NCI-H510A (cell line): ENCODE data around the gene ST3GAL2.
"Not testable (repeated sequence)": the region's sequence is repeated elsewhere in the genome, so short reads cannot be mapped to it uniquely, and the experiment has no call there.

Experiments
- DNase-seq: peaks from one replicate; lab custom pipeline; 2025; lab: John Stamatoyannopoulos, UW

Gene ST3GAL2

DNA sequence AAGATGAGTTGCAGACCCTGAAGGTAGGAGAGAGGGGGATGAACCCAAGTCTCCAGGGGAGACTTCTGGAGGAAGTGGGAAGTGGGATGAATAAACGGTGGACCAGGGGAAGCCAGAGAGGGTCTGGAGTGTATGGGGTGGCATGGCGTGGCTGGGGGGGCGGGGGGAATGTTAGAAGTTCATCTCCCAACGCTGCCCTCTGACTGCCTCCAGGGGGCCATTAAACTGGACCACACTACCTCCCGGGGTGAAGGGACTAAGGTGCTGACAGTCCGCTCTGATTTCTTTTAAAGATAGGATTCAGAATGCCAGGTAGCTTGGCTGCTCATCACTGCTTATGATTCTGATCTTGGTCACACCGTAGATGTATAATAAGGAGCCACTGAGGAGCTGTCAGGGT, 21.2 kb downstream of the ST3GAL2 start:
- DNase-seq = no peak

DNA sequence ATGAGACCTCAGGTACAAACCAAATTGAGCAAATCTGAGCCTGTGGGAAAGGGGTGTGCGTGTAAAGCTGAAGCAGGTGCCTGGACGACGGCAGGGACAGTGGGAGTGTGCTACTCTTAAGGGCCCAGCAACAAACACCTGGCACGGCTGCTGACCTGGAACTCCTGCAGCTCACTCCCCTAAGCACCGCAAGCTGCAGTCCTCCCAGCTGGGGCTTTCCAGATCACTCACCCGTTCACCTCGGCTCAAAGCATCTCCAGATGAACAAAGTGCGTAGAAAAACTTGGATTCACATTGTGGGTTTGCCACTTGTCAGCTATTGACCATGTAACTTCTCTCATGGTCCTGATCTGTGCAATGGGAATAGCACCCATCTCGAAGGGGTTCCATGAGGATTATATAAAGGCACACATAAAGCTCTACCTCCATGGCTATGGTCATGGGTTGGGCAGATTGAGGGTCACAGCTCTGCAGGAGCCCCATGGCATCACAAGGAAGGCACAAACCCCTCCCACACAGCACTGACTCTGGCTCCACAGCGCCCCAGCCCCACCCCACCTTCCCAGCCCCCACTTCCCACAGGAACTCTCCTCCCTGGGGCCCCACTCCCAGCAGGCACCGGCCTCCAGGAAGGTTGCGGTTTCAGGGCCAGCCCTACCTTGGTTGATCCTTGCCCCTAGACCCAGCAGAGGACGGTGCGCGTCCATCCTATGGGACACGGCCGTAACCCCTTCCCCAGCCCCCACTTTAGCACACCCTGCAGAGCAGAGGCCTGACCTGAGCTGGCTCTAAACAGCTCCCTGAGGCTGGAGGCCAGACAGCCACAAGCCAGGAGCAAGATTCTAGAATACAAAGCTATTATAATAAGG, 21.9 kb downstream of the ST3GAL2 start:
- no peak for DNase-seq

DNA sequence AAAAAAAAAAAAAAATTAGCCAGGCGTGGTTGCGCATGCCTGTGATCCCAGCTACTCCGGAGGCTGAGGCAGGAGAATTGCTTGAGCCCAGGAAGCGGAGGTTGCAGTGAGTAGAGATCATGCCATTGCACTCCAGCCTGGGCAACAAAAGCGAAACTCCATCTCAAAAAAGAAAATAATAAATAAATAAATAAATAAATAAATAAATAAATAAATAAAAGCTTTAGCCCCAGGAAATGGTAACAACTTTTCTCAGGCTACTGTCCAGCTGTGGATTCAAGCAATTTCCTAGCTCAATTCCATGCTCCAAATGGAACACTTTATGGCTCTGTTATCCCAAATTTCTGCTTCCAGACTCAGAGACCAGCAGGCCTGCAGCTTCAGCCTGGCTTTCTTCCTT, 25.3 kb downstream of the ST3GAL2 start:
- DNase-seq = not testable (repeated sequence)

DNA sequence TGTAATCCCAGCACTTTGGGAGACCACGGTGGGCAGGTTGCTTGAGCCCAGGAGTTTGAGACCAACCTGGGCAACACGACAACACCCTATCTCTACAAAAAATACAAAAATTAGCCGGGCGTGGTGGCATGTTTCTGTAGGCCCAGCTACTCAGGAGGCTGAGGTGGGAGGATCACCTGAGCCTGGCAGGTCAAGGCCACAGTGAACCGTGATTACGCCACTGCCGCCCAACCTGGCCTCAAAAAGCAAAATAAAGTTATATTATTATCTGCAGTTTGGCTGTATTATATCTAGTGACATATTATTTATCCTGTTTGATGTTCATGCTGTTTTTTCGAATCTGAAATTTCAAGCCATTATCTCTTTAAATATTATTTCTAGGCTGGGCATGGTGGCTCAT, 26.5 kb downstream of the ST3GAL2 start:
- DNase-seq = no peak

DNA sequence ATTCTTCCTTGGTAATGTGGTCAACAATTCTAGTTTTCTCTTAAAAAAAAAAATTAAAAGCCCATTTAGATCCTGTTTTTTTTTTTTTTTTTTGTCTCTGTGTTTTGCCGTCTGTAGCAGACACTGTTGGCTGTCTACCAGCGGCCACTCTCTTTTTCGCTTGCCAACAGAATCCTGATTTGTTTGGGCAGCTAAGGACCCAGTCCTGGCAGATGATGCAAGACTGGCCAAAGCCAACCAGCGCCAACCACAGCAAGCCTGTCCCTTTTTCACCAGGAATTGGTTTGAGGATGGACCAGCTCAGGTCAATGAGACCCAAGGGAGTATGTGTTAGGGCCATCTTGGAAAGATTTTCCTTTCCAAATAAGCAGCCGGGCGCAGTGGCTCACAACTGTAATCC, 28.2 kb downstream of the ST3GAL2 start:
- no peak for DNase-seq

DNA sequence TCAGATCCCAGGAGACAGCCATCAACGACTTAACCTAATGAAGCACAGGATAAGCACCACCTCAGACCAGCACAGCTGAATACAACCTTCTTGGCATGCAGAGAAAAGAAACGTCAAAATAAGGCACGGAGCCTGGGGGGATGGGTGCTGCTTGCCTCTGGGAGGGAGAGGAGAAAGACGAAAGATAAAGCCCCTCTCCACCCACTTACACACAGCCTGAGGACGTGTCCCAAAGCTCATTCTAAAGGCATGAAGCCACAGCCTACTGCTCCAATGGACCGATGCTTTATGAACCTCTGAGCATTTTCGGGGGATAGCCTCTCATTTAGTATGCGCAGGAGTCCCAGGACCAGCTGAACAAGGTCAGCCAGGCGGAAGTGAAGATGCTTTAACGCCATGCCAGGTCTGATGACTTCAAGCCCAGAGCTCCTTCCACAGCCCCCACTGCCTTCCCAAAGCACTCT, 31.1 kb downstream of the ST3GAL2 start:
- no peak for DNase-seq

DNA sequence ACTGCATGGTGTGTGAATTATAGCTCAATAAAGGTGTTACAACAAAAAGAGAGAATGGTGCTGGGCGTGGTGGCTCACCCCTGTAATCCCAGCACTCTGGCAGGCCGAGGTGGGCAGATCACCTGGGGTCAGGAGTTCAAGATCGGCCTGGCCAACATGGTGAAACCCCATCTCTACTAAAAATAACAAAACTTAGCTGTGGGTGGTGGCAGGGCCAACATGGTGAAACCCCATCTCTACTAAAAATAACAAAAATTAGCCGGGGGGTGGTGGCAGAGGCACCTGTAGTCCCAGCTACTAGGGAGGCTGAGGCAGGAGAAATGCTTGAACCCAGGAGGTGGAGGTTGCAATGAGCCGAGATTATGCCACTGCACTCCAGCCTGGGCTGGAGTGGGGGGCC, 32.8 kb downstream of the ST3GAL2 start:
- DNase-seq = not testable (repeated sequence)

DNA sequence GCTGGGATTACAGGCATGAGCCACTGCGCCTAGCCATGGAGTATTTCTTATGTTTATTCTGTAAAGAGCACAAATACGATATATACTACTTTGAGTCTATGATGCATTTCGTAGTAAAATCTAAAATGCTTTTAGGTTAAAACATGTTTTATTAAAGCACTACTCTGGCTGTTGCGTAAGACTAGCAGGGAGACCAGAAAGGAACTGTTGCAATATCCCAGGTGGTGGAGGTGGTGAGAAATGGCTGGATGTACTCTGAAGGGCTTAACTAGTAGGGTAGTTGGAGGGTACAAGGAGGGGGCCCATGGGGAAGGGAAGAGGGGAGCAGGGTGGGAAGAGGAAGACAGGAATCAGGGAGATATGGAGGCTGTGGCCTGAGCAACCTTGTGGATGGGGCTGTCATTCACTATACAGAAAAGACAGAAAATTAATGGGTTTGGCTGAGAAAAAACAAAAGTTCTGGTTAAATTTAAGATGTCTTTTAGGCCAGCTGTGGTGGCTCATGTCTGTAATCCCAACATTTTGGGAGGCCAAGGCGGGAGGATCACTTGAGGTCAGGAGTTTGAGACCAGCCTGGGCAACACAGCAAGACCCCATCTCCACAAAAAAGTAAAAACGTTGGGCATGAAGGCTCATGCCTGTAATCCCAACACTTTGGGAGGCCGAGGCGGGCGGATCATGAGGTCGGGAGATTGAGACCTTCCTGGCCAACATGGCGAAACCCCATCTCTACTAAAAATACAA, 35.8 kb downstream of the ST3GAL2 start:
- DNase-seq = no peak

DNA sequence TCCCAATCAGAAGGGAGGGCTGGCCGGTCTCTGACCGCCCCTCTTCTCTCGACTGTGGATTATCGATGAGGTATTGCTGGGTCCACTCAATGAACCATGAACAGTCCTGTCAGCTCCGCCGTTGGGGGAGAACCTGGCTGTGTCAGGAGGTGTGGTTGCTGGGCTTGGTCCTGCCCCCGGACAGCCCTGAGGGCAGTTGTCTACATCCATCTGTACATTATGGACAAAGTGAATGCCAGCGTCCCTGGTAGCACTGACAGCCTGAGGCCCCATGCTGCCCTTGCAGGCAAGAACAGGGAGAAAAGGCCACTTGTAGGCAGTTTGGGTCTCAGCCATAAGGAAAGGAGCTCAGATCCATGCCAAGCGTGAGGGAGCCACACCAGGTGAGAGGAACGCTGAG, 38.9 kb downstream of the ST3GAL2 start:
- no peak for DNase-seq

DNA sequence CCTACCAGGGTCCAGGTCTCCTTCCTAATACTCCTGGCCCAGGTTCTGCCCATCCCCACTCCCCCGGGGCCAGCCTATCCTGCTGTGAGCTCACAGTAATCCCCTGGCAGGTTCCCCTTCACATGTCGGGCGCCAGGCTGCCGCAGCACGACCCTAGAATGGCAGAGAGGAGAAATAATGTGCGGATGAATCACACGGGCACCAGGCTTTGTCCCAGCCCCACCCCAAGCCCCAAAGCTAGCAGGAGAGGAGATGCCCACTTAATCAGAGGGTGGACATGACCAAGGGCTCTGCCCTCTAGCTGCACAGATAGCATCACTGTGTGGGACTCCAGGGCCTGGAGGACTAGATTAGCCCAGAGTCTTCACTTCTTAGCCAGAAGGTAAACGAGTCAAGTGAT, 39.5 kb downstream of the ST3GAL2 start:
- no peak for DNase-seq

DNA sequence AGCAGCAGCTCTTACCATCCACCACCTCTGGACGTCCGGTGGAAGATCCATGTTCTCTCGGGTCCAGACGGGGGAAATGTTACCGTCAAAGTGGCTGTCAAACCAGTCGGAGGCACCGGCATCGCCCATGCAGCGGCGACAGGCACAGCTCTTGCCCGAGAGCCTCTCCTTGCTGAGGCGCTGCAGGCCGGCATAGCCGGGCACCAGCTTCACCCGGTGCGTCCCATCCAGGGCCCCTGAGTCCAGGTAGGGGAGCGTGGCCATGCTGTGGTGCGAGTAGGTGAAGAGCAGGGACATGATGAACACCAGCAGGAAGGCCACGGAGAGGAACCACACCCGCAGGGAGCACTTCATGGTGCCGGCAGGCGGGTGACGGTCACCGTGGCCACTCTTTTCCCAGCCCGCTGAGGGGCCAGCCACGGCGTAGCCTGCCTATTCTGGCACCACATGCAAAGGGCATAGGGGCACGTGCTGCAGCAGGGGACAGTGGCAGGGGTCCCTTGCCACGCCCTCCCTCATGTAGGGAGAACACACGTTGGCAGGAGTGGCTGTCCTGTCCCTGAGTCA, 40.6 kb downstream of the ST3GAL2 start:
- no peak for DNase-seq

DNA sequence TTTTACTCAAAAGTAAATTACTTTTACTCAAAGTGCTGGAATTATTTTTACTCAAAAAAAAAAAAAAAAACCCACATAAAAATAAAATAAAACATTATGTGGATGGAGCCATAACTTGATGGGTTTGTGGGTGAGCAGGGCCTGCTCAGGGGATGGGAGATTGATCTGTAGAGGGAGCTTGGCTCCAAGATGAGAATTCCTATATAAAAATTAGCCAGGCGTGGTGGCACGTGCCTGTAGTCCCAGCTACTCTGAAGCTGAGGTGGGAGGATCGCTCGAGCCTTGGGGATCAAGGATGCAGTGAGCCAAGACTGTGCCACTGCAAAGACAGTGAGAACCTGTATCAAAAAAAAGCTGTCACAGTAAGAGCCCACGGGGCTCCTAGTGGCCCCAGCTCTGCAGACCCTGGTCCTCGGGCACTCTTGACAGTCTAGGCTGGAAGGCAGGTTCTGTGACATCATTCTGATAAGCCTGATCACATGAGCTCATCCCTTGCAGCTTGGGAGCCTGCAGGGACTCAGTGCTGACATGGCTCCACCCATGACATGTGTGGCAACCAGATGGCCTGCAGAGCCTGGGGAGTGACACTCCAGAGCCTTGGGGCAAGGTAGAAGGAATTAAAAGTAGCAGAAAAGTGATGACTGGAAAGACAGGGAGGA, 42.5 kb downstream of the ST3GAL2 start:
- DNase-seq = no peak

DNA sequence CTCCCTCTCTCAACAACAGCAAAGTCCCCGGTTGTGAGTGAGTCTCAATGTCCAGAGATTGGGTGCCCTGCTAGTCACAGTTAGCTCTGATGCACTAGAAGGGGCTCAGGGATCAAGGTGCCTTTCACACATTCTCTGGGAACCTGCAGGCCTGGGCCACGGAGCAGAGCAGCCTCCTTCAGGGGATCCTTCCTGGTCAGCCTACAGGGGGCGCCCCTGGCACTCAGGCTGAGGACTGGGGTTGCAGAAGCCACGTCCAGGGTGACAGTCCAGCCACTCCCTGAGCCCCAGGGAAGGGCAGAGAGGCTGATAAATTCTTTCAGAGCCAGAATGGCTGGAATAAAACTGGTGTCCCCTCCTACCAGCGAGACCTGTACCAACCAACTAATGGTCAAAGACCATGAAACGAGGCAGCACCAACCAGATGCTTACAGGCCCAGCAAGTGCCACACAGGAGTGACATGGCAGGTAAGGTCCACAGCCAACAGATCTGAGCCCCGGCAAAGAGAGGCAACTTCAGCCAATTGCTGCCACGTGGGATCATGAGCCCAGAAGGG, 43.5 kb downstream of the ST3GAL2 start:
- DNase-seq = no peak

DNA sequence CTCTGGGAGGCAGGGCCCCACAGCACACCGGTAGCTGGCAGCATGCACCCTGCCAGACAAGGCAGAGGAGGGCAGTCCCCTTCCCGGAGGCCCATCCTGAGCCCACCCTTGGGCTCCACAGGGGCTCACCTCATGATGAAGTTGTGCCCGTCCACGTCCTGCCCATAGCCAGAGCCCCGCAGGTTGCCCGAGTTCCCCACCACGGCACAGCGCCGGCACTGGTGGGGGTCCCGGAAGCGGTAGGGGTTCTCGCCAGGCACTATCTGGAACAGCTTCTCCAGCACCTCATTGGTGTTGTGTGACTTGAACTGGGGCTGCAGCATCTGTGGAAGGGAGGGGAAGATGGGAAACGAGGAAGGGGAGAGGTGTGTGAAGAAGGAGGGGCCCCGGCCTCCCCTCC, 44.0 kb downstream of the ST3GAL2 start:
- no peak for DNase-seq

DNA sequence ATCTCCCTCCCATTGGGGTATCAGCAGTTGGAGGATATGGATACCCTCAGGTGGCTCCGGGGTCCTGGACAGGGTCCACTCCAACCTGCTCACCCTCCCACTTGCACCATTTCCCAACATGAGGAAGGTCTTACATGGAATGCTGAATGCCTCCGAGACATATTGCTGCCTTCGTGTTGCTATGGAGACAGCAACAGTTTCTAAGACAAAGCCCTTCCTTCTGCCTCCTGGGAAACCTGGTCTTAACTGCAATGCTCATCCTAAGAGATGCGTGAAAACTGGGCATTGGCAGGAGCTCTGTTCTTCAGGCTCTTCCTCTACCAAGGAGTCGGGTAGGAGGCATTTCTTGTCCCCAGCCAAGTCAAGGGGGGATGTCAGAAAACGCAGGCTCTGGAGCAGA, 45.2 kb downstream of the ST3GAL2 start:
- DNase-seq = no peak

DNA sequence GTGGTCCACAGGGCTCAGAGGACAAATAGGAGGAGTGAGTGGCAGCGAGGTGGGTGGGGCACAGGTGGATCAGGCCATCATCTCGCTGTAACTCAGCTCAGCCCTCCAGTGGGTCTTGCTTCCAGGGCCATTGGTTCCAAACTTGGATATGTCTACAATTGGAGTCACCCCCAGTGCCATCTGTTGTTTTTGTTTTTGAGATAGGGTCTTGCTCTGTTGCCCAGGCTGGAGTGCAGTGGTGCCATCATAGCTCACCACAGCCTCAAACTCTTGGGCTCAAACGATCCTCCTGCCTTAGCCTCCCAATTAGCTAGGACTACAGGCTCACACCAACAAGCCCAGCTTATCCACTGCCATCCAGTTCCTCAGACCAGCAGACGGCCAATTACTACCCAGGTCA, 46.3 kb downstream of the ST3GAL2 start:
- no peak for DNase-seq

DNA sequence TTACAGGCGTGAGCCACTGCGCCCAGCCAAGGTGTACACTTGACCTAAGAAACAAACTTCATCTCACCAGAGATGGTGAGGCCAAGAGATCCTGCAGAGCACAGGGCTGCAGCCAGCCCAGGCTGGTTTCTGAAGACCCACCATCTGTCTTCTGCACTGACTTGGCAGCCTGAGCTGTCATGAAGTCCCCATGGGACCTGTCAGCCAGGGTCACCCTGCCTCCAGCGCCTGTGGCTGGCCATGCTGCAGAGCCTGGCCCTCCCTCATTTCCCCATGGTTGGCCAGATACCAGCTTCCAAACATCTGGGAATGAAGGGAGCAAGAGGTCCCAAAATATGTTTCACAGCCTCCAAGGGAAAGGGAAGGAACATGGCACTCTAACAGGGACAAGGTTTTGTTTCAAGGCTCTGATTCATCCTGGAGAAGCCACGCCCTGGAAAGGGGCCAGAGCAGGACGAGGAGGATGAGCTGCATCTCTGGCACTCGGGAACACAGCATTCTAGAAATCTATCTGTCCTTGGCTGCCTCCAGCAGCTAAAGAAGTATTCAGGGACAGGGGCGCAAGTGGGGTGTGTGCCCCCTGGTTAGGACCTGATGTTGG, 46.9 kb downstream of the ST3GAL2 start:
- DNase-seq = no peak

DNA sequence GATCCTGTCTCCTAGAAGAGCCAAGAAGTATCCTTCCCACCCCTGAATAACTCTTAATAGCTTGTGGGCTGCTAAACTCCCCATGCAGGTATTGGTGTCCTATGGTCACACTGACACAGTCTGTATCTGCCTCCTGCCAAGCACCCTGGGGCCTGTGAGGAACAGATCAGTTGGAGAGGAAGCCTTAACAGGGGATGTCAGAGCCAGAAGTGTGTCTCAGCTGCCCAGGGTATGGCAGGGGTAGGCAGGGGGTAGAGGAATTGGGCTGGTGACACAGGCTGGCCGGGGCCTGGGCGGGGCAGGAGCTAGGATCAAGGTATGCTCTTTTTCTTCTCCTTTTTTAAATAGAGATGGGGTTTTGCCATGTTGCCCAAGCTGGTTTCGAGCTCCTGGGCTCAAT, 47.5 kb downstream of the ST3GAL2 start:
- DNase-seq = no peak

DNA sequence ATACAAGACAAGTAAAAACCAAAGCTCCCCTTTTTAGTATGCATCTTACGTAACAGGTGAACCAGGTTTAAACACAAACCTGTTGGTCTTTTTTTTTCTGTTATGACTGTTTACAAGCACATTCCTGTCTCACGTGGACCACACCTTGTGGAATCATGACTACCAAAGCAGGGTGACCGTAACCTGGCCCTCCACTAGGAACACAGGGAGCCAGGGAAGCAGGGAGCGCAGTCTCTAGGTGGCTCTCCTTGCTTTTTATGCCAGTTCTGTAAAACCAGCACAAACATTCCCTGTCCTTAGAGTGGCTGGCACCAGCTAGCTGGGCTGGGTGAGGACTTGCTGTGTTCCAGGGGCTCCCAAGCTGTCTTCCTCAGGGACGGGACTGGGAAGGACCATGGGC, 48.1 kb downstream of the ST3GAL2 start:
- DNase-seq = no peak

DNA sequence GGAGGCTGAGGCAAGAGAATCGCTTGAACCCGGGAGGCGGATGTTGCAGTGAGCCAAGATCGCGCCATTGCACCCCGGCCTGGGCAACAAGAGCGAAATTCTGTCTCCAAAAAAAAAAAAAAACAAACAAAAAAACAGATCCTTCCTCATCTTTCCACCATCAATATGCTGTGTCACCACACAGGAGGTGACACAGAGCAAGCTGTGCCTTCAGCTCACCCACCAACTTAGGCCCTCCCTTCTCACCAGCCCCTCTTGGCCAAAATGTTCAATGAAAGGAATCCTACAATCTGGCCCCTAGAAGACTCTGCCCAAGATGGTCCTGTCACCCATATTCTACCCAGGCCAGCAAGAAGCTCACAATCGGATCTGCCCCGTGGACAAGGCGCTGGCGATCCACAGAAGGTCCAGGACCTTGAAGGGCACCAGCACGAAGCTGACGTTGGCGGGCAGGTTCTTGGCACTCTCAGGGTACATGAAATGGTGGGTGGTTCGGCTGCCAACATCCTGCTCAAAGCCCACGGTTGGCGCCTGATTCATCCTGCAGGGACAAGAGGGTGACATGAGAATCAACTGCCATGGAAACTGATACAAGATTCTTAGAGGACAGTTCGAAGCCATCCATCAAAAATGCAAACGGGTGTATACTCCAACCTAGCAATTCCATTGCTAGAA, 50.8 kb downstream of the ST3GAL2 start:
- DNase-seq = no peak
